Stimulated activated CD4-positive, alpha-beta T cell treated with anti-CD3 and anti-CD28 coated beads, Interleukin-2, amount 100 ng/mL, for 48 hours (primary cell): ENCODE results near the gene UVSSA.

Experiments used
- DNase-seq, 2 donors: peaks; one replicate each; pipeline ENCODE4 v3.0.0-alpha.2; 2020

UVSSA gene

GRCh38 chr4:1398681-1399507, 51.9 kb downstream of the UVSSA start:
- no peak for DNase-seq

- no peak for DNase-seq
These were observed 52.6 kb downstream of the UVSSA start for GRCh38 chr4:1399508-1400190.

- no peak for DNase-seq
These were observed 53.3 kb downstream of the UVSSA start for GRCh38 chr4:1400191-1400805.

- DNase-seq = no peak
These were observed 53.9 kb downstream of the UVSSA start for GRCh38 chr4:1400831-1401408.

- DNase-seq = no peak
These were observed 54.5 kb downstream of the UVSSA start for GRCh38 chr4:1401409-1402020.

- DNase-seq = no peak
These were observed 55.1 kb downstream of the UVSSA start for GRCh38 chr4:1402021-1402515.

- no peak for DNase-seq
These were observed 55.6 kb downstream of the UVSSA start for GRCh38 chr4:1402516-1403091.

GRCh38 chr4:1403177-1403583, 56.2 kb downstream of the UVSSA start:
- DNase-seq = no peak

GRCh38 chr4:1403591-1404572, 56.9 kb downstream of the UVSSA start:
- no peak for DNase-seq

- DNase-seq = no peak
These were observed 57.7 kb downstream of the UVSSA start for GRCh38 chr4:1404573-1405253.

- DNase-seq = no peak
These were observed 58.2 kb downstream of the UVSSA start for GRCh38 chr4:1405254-1405635.

GRCh38 chr4:1405636-1406393, 58.8 kb downstream of the UVSSA start:
- no peak for DNase-seq

GRCh38 chr4:1406394-1406980, 59.5 kb downstream of the UVSSA start, which contains the start of gene NKX1-1:
TSS of gene NKX1-1 (minus strand) at chr4:1406442. CDS start at chr4:1406442, 0 bp downstream.
- DNase-seq = no peak

- no peak for DNase-seq
These were observed 60.1 kb downstream of the UVSSA start for GRCh38 chr4:1406981-1407656.

- DNase-seq = no peak
These were observed 60.8 kb downstream of the UVSSA start for GRCh38 chr4:1407657-1408333.

GRCh38 chr4:1408418-1408817, 61.4 kb downstream of the UVSSA start:
- no peak for DNase-seq

- no peak for DNase-seq
These were observed 62.1 kb downstream of the UVSSA start for GRCh38 chr4:1409079-1409478.
